ENCODE measurements around the gene ASPDH.
"Not testable (repeated sequence)": the region's sequence is repeated elsewhere in the genome, so short reads cannot be mapped to it uniquely, and the experiment has no call there.

The ASPDH gene

GRCh38 chr19:50476224-50476906 is 37.3 kb downstream of the ASPDH start, which contains the start of the genes EMC10 and GARIN5A:
Gene EMC10 (plus strand): TSS chr19:50476507. CDS start chr19:50476545, 38 bp downstream.
Gene GARIN5A (minus strand): TSS chr19:50476848. CDS start chr19:50476388, 460 bp downstream.
- DNase-seq = peak; percentile 90

DNA sequence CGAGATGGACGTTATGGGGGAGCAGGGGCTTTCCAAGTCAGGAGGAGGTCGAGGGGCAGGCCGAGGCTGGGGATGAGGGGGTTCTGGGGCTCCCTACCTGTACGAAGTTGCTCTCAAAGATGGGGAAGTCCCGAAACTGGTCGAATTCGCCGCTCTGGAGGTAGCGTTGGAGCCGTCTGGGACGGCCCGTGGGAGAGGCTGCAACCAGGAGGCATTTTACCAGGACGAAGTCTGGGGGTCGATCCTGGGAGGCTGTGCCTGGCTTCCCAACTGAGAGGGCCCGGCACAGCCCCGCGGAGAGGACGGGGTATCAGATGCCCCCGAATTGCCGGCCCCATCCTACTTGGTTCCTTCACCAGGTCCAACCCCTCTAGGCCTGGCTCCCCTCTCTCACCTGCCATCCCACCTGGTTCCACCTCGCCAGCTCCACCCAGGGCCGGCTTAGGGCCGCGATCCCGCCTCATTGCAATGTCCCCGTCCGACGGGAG is 37.9 kb downstream of the ASPDH start:
- no peak for DNase-seq

- DNase-seq = no peak
Measured at GRCh38 chr19:50475101-50475568, 38.6 kb downstream of the ASPDH start.

DNA sequence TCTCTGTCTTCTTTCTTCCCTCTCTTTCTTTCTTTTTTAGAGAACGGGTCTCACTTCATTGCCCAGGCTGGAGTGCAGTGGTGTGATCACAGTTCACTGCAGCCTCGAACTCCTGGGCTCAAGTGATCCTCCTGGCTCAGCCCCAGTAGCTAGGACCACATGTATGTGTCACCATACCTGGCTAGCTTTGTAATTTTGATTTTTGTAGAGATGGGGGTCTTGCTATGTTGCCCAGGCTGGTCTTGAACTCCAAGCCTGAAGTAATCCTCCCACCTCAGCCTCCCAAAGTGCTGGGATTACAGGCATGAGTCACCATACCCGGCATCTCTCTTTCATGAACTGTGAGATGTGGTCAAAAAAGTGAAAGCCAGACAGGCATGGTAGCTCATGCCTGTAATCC is 40.4 kb downstream of the ASPDH start:
- DNase-seq = not testable (repeated sequence)

GRCh38 chr19:50468818-50469217 is 44.9 kb downstream of the ASPDH start:
- DNase-seq = no peak

DNA sequence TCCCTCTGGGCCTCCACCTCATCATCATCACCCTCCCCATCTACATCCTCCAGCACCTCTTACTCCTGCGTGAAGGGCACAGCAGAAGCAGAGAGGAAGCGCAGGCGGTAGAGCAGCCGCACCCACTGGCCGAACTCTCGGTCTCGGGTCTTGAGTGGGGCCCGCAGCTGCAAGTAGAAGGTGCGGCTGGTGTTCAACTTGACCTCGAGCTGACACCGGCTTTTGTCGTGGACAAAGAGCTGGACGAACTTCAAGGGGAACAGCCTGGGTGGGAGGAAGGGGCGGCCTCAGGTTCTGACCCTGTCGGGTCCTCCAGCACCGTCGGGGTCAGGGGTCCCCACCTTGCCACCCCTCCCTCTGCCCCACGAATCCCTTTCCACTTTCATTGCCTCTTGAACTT is 46.1 kb downstream of the ASPDH start:
- no peak for DNase-seq

GRCh38 chr19:50466706-50467039 is 47.0 kb downstream of the ASPDH start:
- no peak for DNase-seq

DNA sequence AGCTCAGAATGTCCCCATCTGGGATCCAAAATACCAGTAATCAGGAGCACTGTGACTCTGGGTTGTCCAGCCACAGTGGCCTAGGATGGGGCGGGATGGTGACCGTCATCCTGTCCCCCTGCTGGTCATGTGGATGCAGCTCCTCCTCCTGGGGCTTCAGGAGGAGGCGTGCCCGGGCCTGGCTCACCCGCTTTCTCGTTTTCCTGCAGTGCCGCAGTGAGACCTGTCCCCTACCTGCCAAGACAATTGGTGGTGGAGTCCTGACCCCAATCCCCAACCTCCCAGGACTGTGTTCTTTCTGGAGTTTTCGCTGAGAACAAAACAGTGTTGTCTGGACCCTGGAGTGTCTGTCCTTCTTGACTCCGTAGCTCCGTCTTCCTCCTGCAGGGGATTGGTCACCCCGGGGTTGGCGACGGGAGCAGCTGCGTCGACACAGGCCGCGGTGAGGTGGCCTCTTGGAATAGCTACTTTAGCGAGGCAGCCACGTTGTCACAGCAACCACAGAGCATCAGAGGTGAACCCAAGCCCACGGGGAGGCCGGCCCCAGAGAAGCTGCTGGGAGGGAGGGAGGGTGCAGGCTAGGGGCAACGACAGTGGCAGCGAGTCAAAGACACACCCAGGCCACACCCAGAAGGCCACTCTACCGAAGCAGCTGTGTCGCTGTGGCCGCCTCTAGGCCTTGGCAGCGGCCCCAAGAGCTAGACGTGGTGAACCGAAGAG is 47.6 kb downstream of the ASPDH start:
- DNase-seq = no peak

DNA sequence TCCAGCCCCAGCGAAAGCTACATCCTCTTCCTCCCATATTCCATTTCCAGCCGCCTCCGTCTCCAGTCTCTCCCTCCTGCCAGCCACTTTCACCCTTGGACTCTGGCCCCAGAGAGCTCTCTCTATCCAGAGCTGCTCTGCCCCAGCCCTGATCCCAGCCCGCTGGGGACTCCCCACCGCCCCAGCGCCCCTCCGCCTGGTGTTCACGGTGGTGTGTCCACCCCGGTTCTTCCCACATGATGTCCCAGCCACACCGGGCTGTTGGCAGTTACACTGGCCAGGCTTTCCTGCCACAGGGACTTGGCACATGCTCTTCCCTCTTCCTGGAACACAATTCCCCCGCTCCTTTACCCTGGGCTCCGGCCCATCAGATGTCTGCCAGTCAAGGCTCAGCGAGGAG is 48.7 kb downstream of the ASPDH start:
- DNase-seq = no peak

DNA sequence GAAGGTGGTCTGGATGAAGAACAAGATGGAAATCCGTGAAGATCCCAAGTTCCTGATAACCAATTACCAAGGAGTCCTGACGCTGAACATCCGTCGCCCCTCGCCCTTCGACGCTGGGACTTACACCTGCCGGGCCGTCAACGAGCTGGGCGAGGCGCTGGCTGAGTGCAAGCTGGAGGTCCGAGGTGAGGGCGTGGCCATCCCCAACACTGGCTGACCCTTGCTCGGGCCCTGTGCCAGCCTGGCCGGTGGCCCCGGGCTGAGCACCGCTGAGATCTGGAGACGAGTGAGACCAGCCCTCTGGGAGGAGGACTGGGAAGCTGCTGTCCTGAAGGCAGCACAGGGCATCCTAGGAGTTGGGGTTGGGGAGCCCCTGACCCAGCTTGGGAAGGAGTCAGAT is 49.4 kb downstream of the ASPDH start:
- DNase-seq = no peak

DNA sequence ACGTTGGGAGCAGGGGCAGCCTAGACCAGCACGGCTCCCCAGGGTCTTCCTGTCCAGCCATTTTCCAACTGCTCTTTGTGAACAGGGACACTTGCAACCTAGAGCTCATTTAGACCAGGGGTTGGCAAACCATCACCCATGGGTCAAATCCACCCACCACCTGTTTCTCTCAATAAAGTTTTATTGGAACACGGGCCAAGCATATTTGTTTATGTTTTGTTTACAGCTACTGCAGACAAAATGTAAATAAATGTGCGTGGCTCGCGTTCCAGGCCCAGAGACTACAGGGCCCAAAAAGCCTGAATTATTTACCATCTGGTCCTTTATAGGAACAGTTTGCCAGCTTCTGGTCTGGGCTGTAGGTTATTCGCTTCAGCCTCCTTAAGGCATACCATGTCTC is 50.7 kb downstream of the ASPDH start:
- DNase-seq = no peak

Data from stimulated activated naive CD4-positive, alpha-beta T cell treated with Interleukin-2 at 50 U/mL for 16 hours (primary cell).